Heart left ventricle (tissue), 16 donors: ENCODE measurements around the gene NCOR1. TPM values are rescaled to one million over a fixed set of nuclear protein-coding genes. Genes with fewer than 3 reads are reported as not detected.

Experiments used
- ATAC-seq, 4 donors: fragments of 200-7000 bp; cut with Tn5 transposase; one replicate each; pipeline ENCODE4 v1.9.1; 2020 to 2022; ENCODE audit warnings: moderate library complexity in 4 of 4, mild to moderate bottlenecking in 3 of 4, moderate number of reproducible peaks in 1 of 4
- DNase-seq, 5 donors: peaks; one replicate each; pipeline ENCODE4 v3.0.0-alpha.2; 2020
- H3K27ac ChIP-seq, 12 donors: fragments of 200-600 bp; sonication (generic) in 4 of 12; one replicate each; pipeline versions ENCODE4 v1.5.0 to v1.8.0; 2016 to 2022; ENCODE audit warnings: mild to moderate bottlenecking in 2 of 12
- H3K27me3 ChIP-seq, 9 donors: fragments of 200-600 bp; sonication (generic) in 2 of 9; one replicate each; pipeline versions ENCODE4 v1.5.1 to v1.8.0; 2016 to 2022; ENCODE audit warnings: mild to moderate bottlenecking in 3 of 9
- H3K36me3 ChIP-seq, 9 donors: fragments of 200-600 bp; sonication (generic) in 2 of 9; one replicate each; pipeline versions ENCODE4 v1.5.0 to v1.8.0; 2018 to 2022; ENCODE audit warnings: mild to moderate bottlenecking in 2 of 9
- H3K4me1 ChIP-seq, 12 donors: fragments of 200-600 bp; sonication (generic) in 4 of 12; one replicate each; pipeline versions ENCODE4 v1.5.0 to v1.8.0; 2016 to 2022; ENCODE audit warnings: mild to moderate bottlenecking in 3 of 12
- H3K4me3 ChIP-seq, 12 donors: fragments of 200-600 bp; sonication (generic) in 4 of 12; one replicate each; pipeline versions ENCODE4 v1.5.0 to v1.8.0; 2017 to 2022; ENCODE audit warnings: mild to moderate bottlenecking in 9 of 12, moderate library complexity in 4 of 12
- H3K9me3 ChIP-seq, 12 donors: fragments of 200-600 bp; sonication (generic) in 4 of 12; one replicate each; pipeline versions ENCODE4 v1.5.0 to v1.8.0; 2016 to 2022; ENCODE audit warnings: mild to moderate bottlenecking in 1 of 12
- POLR2A ChIP-seq, 2 donors: fragments of 450-650 bp; IDR thresholded peaks; one replicate each; pipeline ENCODE4 v1.6.1; 2017; ENCODE audit warnings: antibody characterized with exemption in 2 of 2, mild to moderate bottlenecking in 2 of 2, moderate library complexity in 2 of 2
- WGBS, 4 donors: extraction: QIAGEN DNeasy Blood & Tissue Kit in 2 of 4; methylation state at CpG; one replicate each; pipeline versions ENCODE4 v1.1.5 to v1.1.7; 2013 to 2018; 5-methylcytosine and 5-hydroxymethylcytosine counted together
- intact Hi-C, 10 donors: fragments of 100-400 bp; cut with DNase I; formaldehyde crosslinking; loops; one replicate each; pipeline versions ENCODE4 v1.11.1 to v1.14.2; 2022
- polyA plus RNA-seq, 2 donors: library from polyadenylated mRNA; stranded (reverse); fragments of 200-250 nt; gene quantifications; one replicate each; pipeline ENCODE4 v1.2.3, GENCODE V29; 2013
- total RNA-seq, 9 donors: library from RNA; depleted of rRNA in 2 of 9; stranded (reverse); fragments of >200 nt in 2 of 9; fragmentation: NEBNext Ultra II Directional in 3 of 9; extraction: Animal tissue kit (Norgen Biotek cat#: 25700) in 3 of 9; gene quantifications; one replicate each; pipeline versions ENCODE4 v1.1.0 to v1.2.4, GENCODE V29; 2016 to 2023
- TF ChIP-seq, protein P1 (sequence below), 12 donors: fragments of 200-600 bp; sonication (generic) in 4 of 12; IDR thresholded peaks; one replicate each; pipeline versions ENCODE4 v1.5.0 to v1.8.0; 2018 to 2022; ENCODE audit warnings: antibody characterized with exemption in 12 of 12, mild to moderate bottlenecking in 5 of 12
- donor health status: ischemic (EF 13 %, LVEDD 7.1; RV severe dilation, severe dysfunction).
- donor health status: healthy with polysubstance abuse.
- donor health status: DM: no; HTN: yes; CAD: no.
- donor health status: DM: no; HTN: no; CAD: no.
- donor health status: ischemic (EF 25% LVEDD 6.9; RV normal size, moderate dysfunction).
- donor health status: ischemic (EF 25% LVEDD 5.7; RV mildly dilated, moderate dysfunction).
- donor health status: healthy.
- donor health status: DM: yes; HTN: yes; CAD: no.
- donor health status: ischemic (EF 35%, LVEDD 5.7; RV mildly dilated, moderate dysfunction).
- donor health status: nonischemic (EF 11% LVEDD 7.7; RV severe dilation, severe dysfunction).
- donor health status: DM: yes; HTN: yes; CAD: no.
- donor health status: PGD.
- donor health status: ischemic (EF 29% LVEDD 5.4; RV normal size, mild dysfunction).
- donor health status: nonischemic (EF 23%, LVEDD 6.1; RV moderate dilation, normal function).

NCOR1 gene
- total and polyA plus RNA-seq, 11 donors = 35.2 to 92.2 (median 74.1) TPM

DNA sequence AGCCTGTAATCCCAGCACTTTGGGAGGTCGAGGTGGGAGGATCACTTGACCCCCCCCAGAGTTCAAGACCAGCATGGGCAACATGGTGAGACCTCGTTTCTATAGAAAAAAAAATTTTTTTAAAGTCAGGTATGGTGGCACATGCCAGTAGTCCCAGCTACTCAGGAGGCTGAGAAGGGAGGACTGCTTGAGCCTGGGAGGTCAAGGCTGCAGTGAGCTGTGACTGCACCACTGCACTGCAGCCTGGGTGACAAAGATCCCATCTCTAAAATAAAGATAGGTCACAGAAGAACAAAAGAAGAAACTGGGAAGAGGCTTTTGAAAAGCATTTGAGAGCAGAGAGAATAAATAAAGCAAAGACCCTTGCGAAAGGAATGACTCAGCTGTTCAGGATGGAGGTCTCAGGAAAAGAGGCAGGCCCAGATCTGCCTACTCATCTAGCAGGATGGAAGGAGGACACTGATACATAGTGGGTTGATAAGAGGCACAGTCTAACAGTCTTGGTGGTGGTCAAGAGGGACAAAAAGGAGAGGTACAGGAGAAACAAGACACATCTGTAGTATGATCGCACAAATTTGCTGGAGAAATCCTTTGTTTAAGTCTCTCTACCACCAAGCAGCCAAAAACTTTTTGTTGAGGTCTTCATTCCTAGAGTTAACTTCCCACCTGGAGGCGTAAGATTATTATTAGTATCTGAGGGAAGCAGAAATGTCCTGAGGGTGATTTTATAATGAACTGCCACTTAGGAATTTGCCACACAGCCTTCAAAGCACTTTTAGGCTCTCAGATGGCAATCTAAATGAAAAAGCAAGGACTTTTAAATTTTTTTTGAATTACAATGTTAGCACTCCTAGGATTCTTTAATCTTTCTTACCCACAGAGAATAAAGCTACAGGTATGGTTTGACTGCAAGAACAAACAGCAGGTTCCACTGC, 233.4 kb downstream of the NCOR1 start:
- 87 to 92% (median 91%) methylated on average over 5 of the region's 5 CpGs for WGBS, 4 donors
- ATAC-seq (no peak), DNase-seq (no peak)
- Histone ChIP-seq H3K4me3 (no peak overlapping the region), H3K4me1 (peaks cover 0 to 5% (median 0%) of the 10 kb centered on the region in 12 donors), H3K27me3 (no peaks in the 10 kb centered on the region), H3K27ac (no peak overlapping the region), H3K36me3 (peaks cover under 1 to 91% (median 80%) of the 10 kb centered on the region in 9 donors), H3K9me3 (no peaks in the 10 kb centered on the region)
- intact Hi-C loops = no loop called here
- TF ChIP-seq POLR2A (IDR thresholded peaks at IDR 0.05) = no peak
- TF ChIP-seq, protein P1, sequence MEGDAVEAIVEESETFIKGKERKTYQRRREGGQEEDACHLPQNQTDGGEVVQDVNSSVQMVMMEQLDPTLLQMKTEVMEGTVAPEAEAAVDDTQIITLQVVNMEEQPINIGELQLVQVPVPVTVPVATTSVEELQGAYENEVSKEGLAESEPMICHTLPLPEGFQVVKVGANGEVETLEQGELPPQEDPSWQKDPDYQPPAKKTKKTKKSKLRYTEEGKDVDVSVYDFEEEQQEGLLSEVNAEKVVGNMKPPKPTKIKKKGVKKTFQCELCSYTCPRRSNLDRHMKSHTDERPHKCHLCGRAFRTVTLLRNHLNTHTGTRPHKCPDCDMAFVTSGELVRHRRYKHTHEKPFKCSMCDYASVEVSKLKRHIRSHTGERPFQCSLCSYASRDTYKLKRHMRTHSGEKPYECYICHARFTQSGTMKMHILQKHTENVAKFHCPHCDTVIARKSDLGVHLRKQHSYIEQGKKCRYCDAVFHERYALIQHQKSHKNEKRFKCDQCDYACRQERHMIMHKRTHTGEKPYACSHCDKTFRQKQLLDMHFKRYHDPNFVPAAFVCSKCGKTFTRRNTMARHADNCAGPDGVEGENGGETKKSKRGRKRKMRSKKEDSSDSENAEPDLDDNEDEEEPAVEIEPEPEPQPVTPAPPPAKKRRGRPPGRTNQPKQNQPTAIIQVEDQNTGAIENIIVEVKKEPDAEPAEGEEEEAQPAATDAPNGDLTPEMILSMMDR (IDR thresholded peaks at IDR 0.05) = no peak

DNA sequence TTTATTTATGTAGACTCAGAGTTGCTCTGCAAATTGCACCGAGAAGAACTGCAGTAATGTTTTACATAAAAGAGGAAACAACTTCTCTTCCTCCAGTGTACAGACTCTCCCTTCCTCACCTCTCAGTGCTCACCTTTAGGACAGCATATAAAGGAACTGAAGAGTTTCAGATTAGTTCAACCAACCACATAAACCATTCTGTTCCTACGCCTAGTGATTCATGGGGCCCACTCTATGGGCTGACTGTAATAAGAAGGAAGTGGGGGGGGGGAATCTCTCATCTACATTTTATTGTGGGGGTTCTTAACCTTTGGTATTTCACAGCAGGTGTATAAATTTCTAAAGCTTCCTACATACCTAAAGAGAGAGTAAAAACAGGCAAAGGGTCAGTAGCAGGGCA, 234.1 kb downstream of the NCOR1 start:
- WGBS, 4 donors = 44 to 71% (median 63%) methylated on average over 2 of the region's 2 CpGs
- DNase-seq (no peak), ATAC-seq (no peak)
- Histone ChIP-seq H3K9me3 (no peaks in the 10 kb centered on the region), H3K36me3 (peaks cover 0 to 91% (median 80%) of the 10 kb centered on the region in 9 donors), H3K27me3 (no peaks in the 10 kb centered on the region), H3K27ac (no peak overlapping the region), H3K4me3 (no peak overlapping the region), H3K4me1 (peaks cover 0 to 5% (median 0%) of the 10 kb centered on the region in 12 donors)
- intact Hi-C loops = no loop called here
- TF ChIP-seq, protein P1 (IDR thresholded peaks at IDR 0.05) = no peak
- no peak for TF ChIP-seq POLR2A (IDR thresholded peaks at IDR 0.05)

Other genes starting within 250 kb of the NCOR1 start
- 10 to 100 TPM; 15.3 to 41.8 (median 31.4) TPM for gene ZSWIM7, start 215.8 kb downstream of the NCOR1 start, total RNA-seq
- 10 to 100 TPM; 35.7 to 47.3 TPM for gene ZSWIM7, start 215.8 kb downstream of the NCOR1 start, polyA plus RNA-seq
- 10 to 100 TPM; 23.3 to 47.0 (median 29.0) TPM for gene TTC19, start 215.7 kb downstream of the NCOR1 start, total RNA-seq
- gene TTC19, start 215.7 kb downstream of the NCOR1 start, polyA plus RNA-seq = 10 to 100 TPM; 10.3 to 28.6 TPM
- 10 to 100 TPM in 5 of 9 donors, 1 to 10 TPM in 4; 4.5 to 20.2 (median 10.2) TPM for gene PIGL, start 1.7 kb upstream of the NCOR1 start, total RNA-seq
- gene PIGL, start 1.7 kb upstream of the NCOR1 start, polyA plus RNA-seq = 10 to 100 TPM in 1 of 2 donors, 1 to 10 TPM in 1; 7.6 to 13.3 TPM
- 10 to 100 TPM in 8 of 9 donors, 1 to 10 TPM in 1; 9.7 to 15.0 (median 11.5) TPM for gene CENPV, start 137.9 kb upstream of the NCOR1 start, total RNA-seq
- gene CENPV, start 137.9 kb upstream of the NCOR1 start, polyA plus RNA-seq = 10 to 100 TPM in 1 of 2 donors, 1 to 10 TPM in 1; 9.1 to 18.7 TPM
- 1,000 to 10,000 TPM in 8 of 9 donors, 100 to 1,000 TPM in 1; 665 to 2,180 (median 1,547) TPM for gene UBB, start 165.6 kb upstream of the NCOR1 start, total RNA-seq
- 1,000 to 10,000 TPM in 1 of 2 donors, 100 to 1,000 TPM in 1; 932 to 1,006 TPM for gene UBB, start 165.6 kb upstream of the NCOR1 start, polyA plus RNA-seq
- 10 to 100 TPM in 5 of 9 donors, 1 to 10 TPM in 4; 5.8 to 43.5 (median 11.5) TPM for gene TRPV2, start 200.0 kb upstream of the NCOR1 start, total RNA-seq
- 1 to 10 TPM; 5.2 to 8.6 TPM for gene TRPV2, start 200.0 kb upstream of the NCOR1 start, polyA plus RNA-seq